Testis (tissue), 2 donors: ENCODE results near the gene CDH9.

Experiments used
- POLR2A ChIP-seq: fragments of 450-650 bp; IDR thresholded peaks from one replicate; pipeline ENCODE4 v1.6.1; 2017; ENCODE audit warnings: antibody characterized with exemption, mild to moderate bottlenecking, moderate library complexity
- TF ChIP-seq, protein P1 (sequence below), 3 experiments: fragments of 450-650 bp in 2 of 3; fragments of 200-600 bp in 1 of 3; sonication (generic) in 1 of 3; IDR thresholded peaks; one replicate each; pipeline ENCODE4 v1.5.1; 2016 to 2019; ENCODE audit warnings: antibody characterized with exemption in 3 of 3, mild to moderate bottlenecking in 2 of 3, moderate library complexity in 1 of 3

DNA sequence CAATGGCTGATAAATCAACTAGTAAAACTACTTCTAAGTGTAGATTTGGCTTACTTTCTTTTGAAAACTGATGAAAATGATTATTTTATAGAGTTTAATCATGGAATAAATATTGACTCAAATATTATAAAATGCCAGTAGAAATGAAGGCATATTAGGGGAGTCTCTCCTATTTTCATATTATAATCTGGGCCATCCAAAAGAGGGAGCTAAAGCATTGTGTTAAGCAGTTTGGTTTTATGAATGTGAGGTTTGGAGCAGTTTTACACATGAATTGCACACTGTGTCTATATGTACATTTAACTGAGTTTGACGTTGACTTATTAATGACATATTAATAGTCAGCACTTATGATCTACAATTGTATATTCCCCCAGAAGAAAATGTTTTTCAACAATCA is 17.4 kb downstream of the CDH9 start:
- TF ChIP-seq, protein P1, sequence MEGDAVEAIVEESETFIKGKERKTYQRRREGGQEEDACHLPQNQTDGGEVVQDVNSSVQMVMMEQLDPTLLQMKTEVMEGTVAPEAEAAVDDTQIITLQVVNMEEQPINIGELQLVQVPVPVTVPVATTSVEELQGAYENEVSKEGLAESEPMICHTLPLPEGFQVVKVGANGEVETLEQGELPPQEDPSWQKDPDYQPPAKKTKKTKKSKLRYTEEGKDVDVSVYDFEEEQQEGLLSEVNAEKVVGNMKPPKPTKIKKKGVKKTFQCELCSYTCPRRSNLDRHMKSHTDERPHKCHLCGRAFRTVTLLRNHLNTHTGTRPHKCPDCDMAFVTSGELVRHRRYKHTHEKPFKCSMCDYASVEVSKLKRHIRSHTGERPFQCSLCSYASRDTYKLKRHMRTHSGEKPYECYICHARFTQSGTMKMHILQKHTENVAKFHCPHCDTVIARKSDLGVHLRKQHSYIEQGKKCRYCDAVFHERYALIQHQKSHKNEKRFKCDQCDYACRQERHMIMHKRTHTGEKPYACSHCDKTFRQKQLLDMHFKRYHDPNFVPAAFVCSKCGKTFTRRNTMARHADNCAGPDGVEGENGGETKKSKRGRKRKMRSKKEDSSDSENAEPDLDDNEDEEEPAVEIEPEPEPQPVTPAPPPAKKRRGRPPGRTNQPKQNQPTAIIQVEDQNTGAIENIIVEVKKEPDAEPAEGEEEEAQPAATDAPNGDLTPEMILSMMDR (IDR thresholded peaks at IDR 0.05) = peak in 1 of 3 experiments; percentile 11
- no peak for TF ChIP-seq POLR2A
